ENCODE results near the gene VIT.

GRCh38 chr2:36775806-36776205, 79.3 kb downstream of the VIT start:
- TF ChIP-seq CTCF (IDR thresholded peaks at IDR 0.05) (no peak), ZFX (IDR thresholded peaks at IDR 0.05; ENCODE audit: borderline replicate concordance) (no peak)
